HepG2 (cell line): ENCODE measurements around the gene GALNT18. TPM values are rescaled to one million over a fixed set of nuclear protein-coding genes. Genes with fewer than 3 reads are reported as not detected.

Experiments used
- ATAC-seq: fragments of 200-7000 bp; cut with Tn5 transposase; 3 replicates; pipeline ENCODE4 v1.9.1; 2020; ENCODE audit warnings: mild to moderate bottlenecking, moderate library complexity
- BruUV-seq: library from RNA; stranded (reverse); fragments of 400-500 nt; replicated peaks from 2 replicates; lab custom pipeline; 2021; lab: Mats Ljungman, UMichigan
- CTCF ChIA-PET: fragments of 300-600 bp; formaldehyde crosslinking; extraction: SDS; loops from one replicate; lab custom pipeline; 2021; ENCODE audit warnings: low total read pairs, inconsistent platforms, low intra/inter-chr PET ratio; lab: Yijun Ruan, JAX
- POLR2A ChIA-PET: fragments of 350-600 bp; sonication (Branson Sonifier 250); formaldehyde crosslinking; loops from one replicate; lab custom pipeline; 2020; ENCODE audit warnings: antibody characterized with exemption, inconsistent platforms; lab: Yijun Ruan, JAX
- DNase-seq: peaks from one replicate; pipeline ENCODE4 v3.0.0-alpha.2; 2015; ENCODE audit warnings: low spot score
- FAIRE-seq: peaks from 3 replicates; lab custom pipeline; 2011; peaks lifted over from hg19 to GRCh38; lab: Jason Lieb, UNC
- H2AFZ ChIP-seq: one replicate; pipeline ENCODE4 v1.6.1; 2011; ENCODE audit warnings: low read length, inconsistent platforms
- H3K27ac ChIP-seq: fragments of 300-600 bp; 3 replicates; pipeline ENCODE4 v1.8.0; 2011; ENCODE audit warnings: mixed run types, mild to moderate bottlenecking, mixed read lengths, low read length, inconsistent platforms; ENCODE audit not compliant: insufficient read depth; ENCODE audit errors: extremely low read length
- H3K27me3 ChIP-seq, 2 experiments: fragments of 200-600 bp in 1 of 2; 2 replicates in 1 of 2; 3 replicates in 1 of 2; pipeline versions ENCODE4 v1.6.0 to v1.8.0; 2011; ENCODE audit warnings: low read length in 2 of 2, mild to moderate bottlenecking in 2 of 2, moderate library complexity in 2 of 2, inconsistent platforms in 1 of 2; ENCODE audit not compliant: insufficient read depth in 2 of 2, control insufficient read depth in 1 of 2
- H3K36me3 ChIP-seq, 2 experiments: fragments of 200-600 bp in 1 of 2; replicated peaks in 1 of 2; 2 replicates in 1 of 2; 3 replicates in 1 of 2; pipeline versions ENCODE4 v1.5.1 to v1.8.0; 2011; ENCODE audit warnings: low read length in 2 of 2, inconsistent platforms in 1 of 2; ENCODE audit not compliant: insufficient read depth in 2 of 2, control insufficient read depth in 1 of 2
- H3K4me1 ChIP-seq: 2 replicates; pipeline ENCODE4 v1.5.1; 2012; ENCODE audit warnings: low read length, inconsistent platforms; ENCODE audit not compliant: insufficient read depth
- H3K4me2 ChIP-seq: 2 replicates; pipeline ENCODE4 v1.6.0; 2011; ENCODE audit warnings: low read depth, low read length, inconsistent platforms
- H3K4me3 ChIP-seq, 3 experiments: fragments of 200-600 bp in 1 of 3; sonication (generic), shearing (Covaris generic) in 1 of 3; replicated peaks in 1 of 3; 2 replicates each; pipeline ENCODE4 v1.5.1; 2011 to 2016; ENCODE audit warnings: low read length in 3 of 3, inconsistent platforms in 2 of 3, low read depth in 2 of 3, mild to moderate bottlenecking in 2 of 3, control low read depth in 1 of 3, mixed read lengths in 1 of 3; ENCODE audit not compliant: insufficient read depth in 1 of 3
- H3K79me2 ChIP-seq: one replicate; pipeline ENCODE4 v1.6.1; 2011; ENCODE audit warnings: low read length, inconsistent platforms; ENCODE audit not compliant: insufficient read depth
- H3K9ac ChIP-seq: 2 replicates; pipeline ENCODE4 v1.6.0; 2011; ENCODE audit warnings: mild to moderate bottlenecking, low read depth, low read length, inconsistent platforms; ENCODE audit not compliant: insufficient read depth
- H3K9me3 ChIP-seq: 2 replicates; pipeline ENCODE4 v1.5.1; 2012; ENCODE audit warnings: mild to moderate bottlenecking, low read length
- H4K20me1 ChIP-seq: 2 replicates; pipeline ENCODE4 v1.6.0; 2011; ENCODE audit warnings: inconsistent platforms, mild to moderate bottlenecking, low read length, moderate library complexity; ENCODE audit not compliant: insufficient read depth
- ARID2 ChIP-seq: sonication (generic); formaldehyde crosslinking; IDR thresholded peaks from 2 replicates; pipeline ENCODE4 v1.8.1; 2022; ENCODE audit warnings: mild to moderate bottlenecking, missing genetic modification reagents, borderline replicate concordance
- SKI ChIP-seq: fragments of 450-650 bp; IDR thresholded peaks from one replicate; pipeline ENCODE4 v1.6.1; 2018; ENCODE audit warnings: mild to moderate bottlenecking; ENCODE audit not compliant: partially characterized antibody
- SMARCE1 ChIP-seq: fragments of 450-650 bp; IDR thresholded peaks from 2 replicates; pipeline ENCODE4 v1.6.1; 2017; ENCODE audit warnings: borderline replicate concordance
- SP5 ChIP-seq: IDR thresholded peaks from 2 replicates; pipeline ENCODE4 v1.6.1; 2016; ENCODE audit warnings: low read depth, borderline replicate concordance
- ZNF768 ChIP-seq: sonication (generic); formaldehyde crosslinking; IDR thresholded peaks from 2 replicates; pipeline ENCODE4 v1.4.0; 2020; ENCODE audit warnings: missing genetic modification reagents
- ZNF781 ChIP-seq: sonication (generic); formaldehyde crosslinking; IDR thresholded peaks from 2 replicates; pipeline ENCODE4 v1.5.1; 2020; ENCODE audit warnings: borderline replicate concordance, mild to moderate bottlenecking, missing genetic modification reagents; ENCODE audit errors: not compliant biosample characterization
- WGBS: methylation state at CpG from one replicate; pipeline ENCODE4 v1.1.6; 2017; ENCODE audit warnings: low lambda C conversion rate; 5-methylcytosine and 5-hydroxymethylcytosine counted together
- in situ Hi-C: cut with HindIII; loops from 2 replicates; pipeline ENCODE4 v1.10.0; 2017; ENCODE audit warnings: low pct_unique_long_range_greater_than_20kb; ENCODE audit not compliant: extremely low pct_ligation_motif_present
- intact Hi-C: fragments of 100-400 bp; cut with micrococcal nuclease; formaldehyde crosslinking; loops from one replicate; pipeline ENCODE4 v1.10.0; 2022; ENCODE audit not compliant: unreplicated experiment
- polyA plus RNA-seq, 8 experiments: library from polyadenylated mRNA; depleted of rRNA in 3 of 8; stranded (reverse) in 7 of 8; unstranded in 1 of 8; fragments of >200 nt; fragmentation: Illumina TruSeq in 4 of 8; extraction: Trizol in 4 of 8; gene quantifications; 2 replicates each; pipeline versions ENCODE4 v1.2.1 to v1.2.3, GENCODE V29; 2011 to 2016; ENCODE audit warnings: low read depth in 4 of 8, missing spikeins in 1 of 8, mixed read lengths in 1 of 8; ENCODE audit not compliant: insufficient read depth in 1 of 8
- total RNA-seq, 5 experiments: library from RNA; depleted of rRNA; stranded (reverse); fragments of >200 nt; fragmentation: Illumina TruSeq; extraction: Trizol; gene quantifications; 2 replicates each; pipeline ENCODE4 v1.2.3, GENCODE V29; 2016; ENCODE audit warnings: low read depth in 1 of 5
- TF ChIP-seq, protein P1 (sequence below): sonication (generic); formaldehyde crosslinking; IDR thresholded peaks from 2 replicates; pipeline ENCODE4 v1.4.0; 2020; ENCODE audit warnings: missing genetic modification reagents
- TF ChIP-seq, protein P2 (sequence below), 2 experiments: sonication (generic) in 1 of 2; formaldehyde crosslinking in 1 of 2; IDR thresholded peaks; 2 replicates each; pipeline versions ENCODE4 v1.5.1 to v1.6.1; 2011 to 2020; ENCODE audit warnings: borderline replicate concordance in 1 of 2, low read depth in 1 of 2, low read length in 1 of 2, mild to moderate bottlenecking in 1 of 2, missing genetic modification reagents in 1 of 2, moderate library complexity in 1 of 2
- TF ChIP-seq, protein P3 (sequence below): sonication (generic); formaldehyde crosslinking; IDR thresholded peaks from 2 replicates; pipeline ENCODE4 v1.9.0; 2021; ENCODE audit warnings: mild to moderate bottlenecking, missing genetic modification reagents
- TF ChIP-seq, protein P4 (sequence below): sonication (generic); formaldehyde crosslinking; IDR thresholded peaks from 2 replicates; pipeline ENCODE4 v1.5.0; 2020; ENCODE audit warnings: mild to moderate bottlenecking, missing genetic modification reagents, borderline replicate concordance

GALNT18 gene
- total and polyA plus RNA-seq, 2 of the 13 experiments (the other 11 are each of a cell fraction or from before 2014, with no cell fraction given) = 0.11 TPM; not detected in 1

DNA sequence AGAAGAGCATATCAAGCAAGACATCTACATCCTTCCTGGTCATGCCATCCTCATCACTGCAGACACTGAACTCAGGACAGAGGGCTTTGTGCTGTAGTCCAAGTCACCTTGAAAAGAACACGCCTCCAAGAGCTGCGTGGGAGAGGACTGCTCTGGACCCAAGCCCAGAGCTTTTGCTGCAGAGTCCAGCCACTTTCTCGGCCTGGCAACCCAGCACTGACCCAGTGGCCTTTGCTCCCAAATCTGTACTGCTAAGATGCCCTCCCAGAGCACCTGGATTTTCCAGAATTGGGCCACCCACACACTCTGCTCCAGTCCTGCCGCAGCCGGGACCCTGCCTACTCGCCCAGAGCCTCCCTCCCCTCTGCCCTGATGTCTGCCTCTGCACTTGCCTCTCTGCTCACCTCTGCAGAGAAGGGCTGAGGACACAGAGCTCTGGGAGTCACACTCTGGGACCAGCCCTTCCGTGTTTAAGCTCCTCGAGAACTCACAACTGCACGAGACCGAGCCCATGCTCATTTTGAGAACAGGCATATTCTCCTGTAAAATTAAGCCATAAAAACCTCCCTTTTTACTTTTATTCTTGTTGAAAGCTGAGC lies 185.0 kb downstream of the GALNT18 start:
- no peaks in the 10 kb centered on the region for H4K20me1 ChIP-seq
- H3K4me2 ChIP-seq = no peak overlapping the region
- no TSS peak for BruUV-seq
- intact Hi-C loops (no loop called here), in situ Hi-C loops (no loop called here)
- H3K79me2 ChIP-seq = no peaks in the 10 kb centered on the region
- H3K27me3 ChIP-seq = peaks cover 4 to 20% of the 10 kb centered on the region in 2 experiments; a peak in 4 of 5 replicates
- no peaks in the 10 kb centered on the region for H3K9me3 ChIP-seq
- no peak overlapping the region for H3K9ac ChIP-seq
- FAIRE-seq (no peak), ATAC-seq (no peak), DNase-seq (no peak)
- ChIA-PET POLR2A (no interaction called here), CTCF (no interaction called here)
- H3K36me3 ChIP-seq = no peaks in the 10 kb centered on the region
- H2AFZ ChIP-seq = no peak overlapping the region
- H3K27ac ChIP-seq = no peak overlapping the region
- no peaks in the 10 kb centered on the region for H3K4me1 ChIP-seq
- WGBS = 23% methylated on average over 7 of the region's 10 CpGs
- no peak overlapping the region for H3K4me3 ChIP-seq
- TF ChIP-seq, protein P1, sequence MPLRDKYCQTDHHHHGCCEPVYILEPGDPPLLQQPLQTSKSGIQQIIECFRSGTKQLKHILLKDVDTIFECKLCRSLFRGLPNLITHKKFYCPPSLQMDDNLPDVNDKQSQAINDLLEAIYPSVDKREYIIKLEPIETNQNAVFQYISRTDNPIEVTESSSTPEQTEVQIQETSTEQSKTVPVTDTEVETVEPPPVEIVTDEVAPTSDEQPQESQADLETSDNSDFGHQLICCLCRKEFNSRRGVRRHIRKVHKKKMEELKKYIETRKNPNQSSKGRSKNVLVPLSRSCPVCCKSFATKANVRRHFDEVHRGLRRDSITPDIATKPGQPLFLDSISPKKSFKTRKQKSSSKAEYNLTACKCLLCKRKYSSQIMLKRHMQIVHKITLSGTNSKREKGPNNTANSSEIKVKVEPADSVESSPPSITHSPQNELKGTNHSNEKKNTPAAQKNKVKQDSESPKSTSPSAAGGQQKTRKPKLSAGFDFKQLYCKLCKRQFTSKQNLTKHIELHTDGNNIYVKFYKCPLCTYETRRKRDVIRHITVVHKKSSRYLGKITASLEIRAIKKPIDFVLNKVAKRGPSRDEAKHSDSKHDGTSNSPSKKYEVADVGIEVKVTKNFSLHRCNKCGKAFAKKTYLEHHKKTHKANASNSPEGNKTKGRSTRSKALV (CRISPR knock-in tag) = no peak
- no peak for TF ChIP-seq SMARCE1
- TF ChIP-seq SP5 (CRISPR knock-in tag) = no peak
- no peak for TF ChIP-seq ZNF781 (CRISPR knock-in tag)
- no peak for TF ChIP-seq ZNF768 (CRISPR knock-in tag)
- no peak for TF ChIP-seq ARID2
- no peak for TF ChIP-seq SKI
- TF ChIP-seq, protein P2, sequence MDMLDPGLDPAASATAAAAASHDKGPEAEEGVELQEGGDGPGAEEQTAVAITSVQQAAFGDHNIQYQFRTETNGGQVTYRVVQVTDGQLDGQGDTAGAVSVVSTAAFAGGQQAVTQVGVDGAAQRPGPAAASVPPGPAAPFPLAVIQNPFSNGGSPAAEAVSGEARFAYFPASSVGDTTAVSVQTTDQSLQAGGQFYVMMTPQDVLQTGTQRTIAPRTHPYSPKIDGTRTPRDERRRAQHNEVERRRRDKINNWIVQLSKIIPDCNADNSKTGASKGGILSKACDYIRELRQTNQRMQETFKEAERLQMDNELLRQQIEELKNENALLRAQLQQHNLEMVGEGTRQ (IDR thresholded peaks at IDR 0.05; ENCODE audit: low read depth, low read length) = no peak
- TF ChIP-seq, protein P2 (CRISPR knock-in tag; IDR thresholded peaks at IDR 0.05; ENCODE audit: borderline replicate concordance) = no peak
- TF ChIP-seq, protein P3, sequence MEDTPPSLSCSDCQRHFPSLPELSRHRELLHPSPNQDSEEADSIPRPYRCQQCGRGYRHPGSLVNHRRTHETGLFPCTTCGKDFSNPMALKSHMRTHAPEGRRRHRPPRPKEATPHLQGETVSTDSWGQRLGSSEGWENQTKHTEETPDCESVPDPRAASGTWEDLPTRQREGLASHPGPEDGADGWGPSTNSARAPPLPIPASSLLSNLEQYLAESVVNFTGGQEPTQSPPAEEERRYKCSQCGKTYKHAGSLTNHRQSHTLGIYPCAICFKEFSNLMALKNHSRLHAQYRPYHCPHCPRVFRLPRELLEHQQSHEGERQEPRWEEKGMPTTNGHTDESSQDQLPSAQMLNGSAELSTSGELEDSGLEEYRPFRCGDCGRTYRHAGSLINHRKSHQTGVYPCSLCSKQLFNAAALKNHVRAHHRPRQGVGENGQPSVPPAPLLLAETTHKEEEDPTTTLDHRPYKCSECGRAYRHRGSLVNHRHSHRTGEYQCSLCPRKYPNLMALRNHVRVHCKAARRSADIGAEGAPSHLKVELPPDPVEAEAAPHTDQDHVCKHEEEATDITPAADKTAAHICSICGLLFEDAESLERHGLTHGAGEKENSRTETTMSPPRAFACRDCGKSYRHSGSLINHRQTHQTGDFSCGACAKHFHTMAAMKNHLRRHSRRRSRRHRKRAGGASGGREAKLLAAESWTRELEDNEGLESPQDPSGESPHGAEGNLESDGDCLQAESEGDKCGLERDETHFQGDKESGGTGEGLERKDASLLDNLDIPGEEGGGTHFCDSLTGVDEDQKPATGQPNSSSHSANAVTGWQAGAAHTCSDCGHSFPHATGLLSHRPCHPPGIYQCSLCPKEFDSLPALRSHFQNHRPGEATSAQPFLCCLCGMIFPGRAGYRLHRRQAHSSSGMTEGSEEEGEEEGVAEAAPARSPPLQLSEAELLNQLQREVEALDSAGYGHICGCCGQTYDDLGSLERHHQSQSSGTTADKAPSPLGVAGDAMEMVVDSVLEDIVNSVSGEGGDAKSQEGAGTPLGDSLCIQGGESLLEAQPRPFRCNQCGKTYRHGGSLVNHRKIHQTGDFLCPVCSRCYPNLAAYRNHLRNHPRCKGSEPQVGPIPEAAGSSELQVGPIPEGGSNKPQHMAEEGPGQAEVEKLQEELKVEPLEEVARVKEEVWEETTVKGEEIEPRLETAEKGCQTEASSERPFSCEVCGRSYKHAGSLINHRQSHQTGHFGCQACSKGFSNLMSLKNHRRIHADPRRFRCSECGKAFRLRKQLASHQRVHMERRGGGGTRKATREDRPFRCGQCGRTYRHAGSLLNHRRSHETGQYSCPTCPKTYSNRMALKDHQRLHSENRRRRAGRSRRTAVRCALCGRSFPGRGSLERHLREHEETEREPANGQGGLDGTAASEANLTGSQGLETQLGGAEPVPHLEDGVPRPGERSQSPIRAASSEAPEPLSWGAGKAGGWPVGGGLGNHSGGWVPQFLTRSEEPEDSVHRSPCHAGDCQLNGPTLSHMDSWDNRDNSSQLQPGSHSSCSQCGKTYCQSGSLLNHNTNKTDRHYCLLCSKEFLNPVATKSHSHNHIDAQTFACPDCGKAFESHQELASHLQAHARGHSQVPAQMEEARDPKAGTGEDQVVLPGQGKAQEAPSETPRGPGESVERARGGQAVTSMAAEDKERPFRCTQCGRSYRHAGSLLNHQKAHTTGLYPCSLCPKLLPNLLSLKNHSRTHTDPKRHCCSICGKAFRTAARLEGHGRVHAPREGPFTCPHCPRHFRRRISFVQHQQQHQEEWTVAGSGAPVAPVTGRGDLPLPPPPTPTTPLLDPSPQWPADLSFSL (CRISPR knock-in tag) = no peak
- TF ChIP-seq, protein P4, sequence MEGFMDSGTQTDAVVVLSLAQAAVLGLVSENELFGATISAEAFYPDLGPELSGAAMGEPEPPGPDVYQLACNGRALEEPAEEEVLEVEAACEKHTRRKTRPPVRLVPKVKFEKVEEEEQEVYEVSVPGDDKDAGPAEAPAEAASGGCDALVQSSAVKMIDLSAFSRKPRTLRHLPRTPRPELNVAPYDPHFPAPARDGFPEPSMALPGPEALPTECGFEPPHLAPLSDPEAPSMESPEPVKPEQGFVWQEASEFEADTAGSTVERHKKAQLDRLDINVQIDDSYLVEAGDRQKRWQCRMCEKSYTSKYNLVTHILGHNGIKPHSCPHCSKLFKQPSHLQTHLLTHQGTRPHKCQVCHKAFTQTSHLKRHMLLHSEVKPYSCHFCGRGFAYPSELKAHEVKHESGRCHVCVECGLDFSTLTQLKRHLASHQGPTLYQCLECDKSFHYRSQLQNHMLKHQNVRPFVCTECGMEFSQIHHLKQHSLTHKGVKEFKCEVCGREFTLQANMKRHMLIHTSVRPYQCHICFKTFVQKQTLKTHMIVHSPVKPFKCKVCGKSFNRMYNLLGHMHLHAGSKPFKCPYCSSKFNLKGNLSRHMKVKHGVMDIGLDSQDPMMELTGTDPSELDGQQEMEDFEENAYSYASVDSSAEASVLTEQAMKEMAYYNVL (CRISPR knock-in tag) = no peak
